ENCODE measurements around the gene KIR3DL3.
"Not testable (repeated sequence)": the region's sequence is repeated elsewhere in the genome, so short reads cannot be mapped to it uniquely, and the experiment has no call there.

KIR3DL3 gene

DNA sequence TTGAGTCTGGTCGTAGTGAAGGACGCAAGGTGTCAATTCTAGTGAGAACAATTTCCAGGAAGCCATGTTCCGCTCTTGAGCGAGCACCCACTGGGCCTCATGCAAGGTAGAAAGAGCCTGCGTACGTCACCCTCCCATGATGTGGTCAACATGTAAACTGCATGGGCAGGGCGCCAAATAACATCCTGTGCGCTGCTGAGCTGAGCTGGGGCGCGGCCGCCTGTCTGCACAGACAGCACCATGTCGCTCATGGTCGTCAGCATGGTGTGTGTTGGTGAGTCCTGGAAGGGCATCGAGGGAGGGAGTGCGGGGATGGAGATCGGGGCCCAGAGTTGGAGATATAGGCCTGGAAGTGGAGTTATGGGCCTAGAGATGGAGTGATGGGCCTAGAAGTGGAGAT is 14.1 kb downstream of the KIR3DL3 start, which contains the start of gene KIR2DL3:
KIR2DL3 (plus strand) TSS at position 208 of the 400 bp plus-strand sequence; CDS start at position 241, 33 bp downstream.
- not testable (repeated sequence) for DNase-seq

DNA sequence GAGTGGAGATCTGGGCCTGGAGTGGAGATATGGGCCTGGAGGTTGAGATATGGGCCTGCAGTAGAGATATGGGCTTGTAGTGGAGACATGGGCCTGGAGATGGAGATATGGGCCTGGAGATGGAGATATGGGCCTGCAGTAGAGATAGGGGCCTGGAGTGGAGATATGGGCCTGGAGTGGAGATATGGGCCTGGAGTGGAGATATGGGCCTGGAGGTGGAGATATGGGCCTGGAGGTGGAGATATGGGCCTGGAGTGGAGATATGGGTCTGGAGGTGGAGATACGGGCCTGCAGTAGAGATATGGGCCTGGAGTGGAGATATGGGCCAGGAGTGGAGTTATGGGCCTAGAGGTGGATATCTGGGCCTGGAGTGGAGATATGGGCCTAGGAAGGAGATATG is 14.5 kb downstream of the KIR3DL3 start:
- no peak for DNase-seq

DNA sequence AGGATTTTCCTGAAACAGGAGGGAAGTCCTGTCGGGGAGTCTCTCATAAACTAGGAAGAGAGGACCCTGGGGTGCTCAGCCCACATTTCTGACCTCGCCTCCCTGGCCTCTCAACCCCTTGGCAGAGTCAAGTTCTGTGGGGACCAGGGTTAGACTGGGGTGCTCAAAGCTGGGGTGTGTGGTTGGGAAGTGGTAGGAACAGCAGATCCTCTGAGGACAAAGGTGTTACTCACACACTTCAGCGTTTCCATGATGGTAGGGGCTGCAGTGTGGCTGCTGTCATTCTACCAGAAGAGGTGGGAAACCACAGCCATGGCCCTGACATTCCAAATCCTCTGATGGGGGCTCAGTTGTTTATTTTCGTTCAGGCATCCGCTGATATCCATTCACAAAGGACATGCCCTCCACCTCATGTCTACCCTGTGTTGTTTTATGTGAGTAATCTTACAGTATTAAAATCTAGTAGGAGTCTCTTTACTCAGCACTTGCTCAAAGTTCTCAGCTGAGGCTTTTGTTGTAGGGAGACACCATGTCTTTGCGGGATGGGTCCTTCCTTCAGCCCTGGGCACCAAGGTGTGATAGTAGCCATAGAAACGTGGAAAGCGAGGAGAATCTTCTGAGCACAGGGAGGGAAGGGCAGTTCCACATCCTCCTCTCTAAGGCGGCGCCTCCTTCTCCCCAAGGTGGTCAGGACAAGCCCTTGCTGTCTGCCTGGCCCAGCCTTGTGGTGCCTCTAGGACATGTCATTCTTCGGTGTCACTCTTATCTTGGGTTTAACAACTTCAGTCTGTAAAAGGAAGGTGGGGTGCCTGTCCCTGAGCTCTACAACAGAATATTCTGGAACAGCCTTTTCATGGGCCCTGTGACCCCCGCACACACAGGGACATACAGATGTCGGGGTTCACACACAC is 15.6 kb downstream of the KIR3DL3 start:
- DNase-seq, result no peak

DNA sequence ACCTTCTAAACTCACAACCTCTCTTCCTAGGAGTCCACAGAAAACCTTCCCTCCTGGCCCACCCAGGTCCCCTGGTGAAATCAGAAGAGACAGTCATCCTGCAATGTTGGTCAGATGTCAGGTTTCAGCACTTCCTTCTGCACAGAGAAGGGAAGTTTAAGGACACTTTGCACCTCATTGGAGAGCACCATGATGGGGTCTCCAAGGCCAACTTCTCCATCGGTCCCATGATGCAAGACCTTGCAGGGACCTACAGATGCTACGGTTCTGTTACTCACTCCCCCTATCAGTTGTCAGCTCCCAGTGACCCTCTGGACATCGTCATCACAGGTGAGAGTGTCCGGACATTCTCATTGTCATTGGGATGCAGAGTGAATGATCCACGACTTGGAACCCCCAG is 17.7 kb downstream of the KIR3DL3 start:
- not testable (repeated sequence) for DNase-seq

DNA sequence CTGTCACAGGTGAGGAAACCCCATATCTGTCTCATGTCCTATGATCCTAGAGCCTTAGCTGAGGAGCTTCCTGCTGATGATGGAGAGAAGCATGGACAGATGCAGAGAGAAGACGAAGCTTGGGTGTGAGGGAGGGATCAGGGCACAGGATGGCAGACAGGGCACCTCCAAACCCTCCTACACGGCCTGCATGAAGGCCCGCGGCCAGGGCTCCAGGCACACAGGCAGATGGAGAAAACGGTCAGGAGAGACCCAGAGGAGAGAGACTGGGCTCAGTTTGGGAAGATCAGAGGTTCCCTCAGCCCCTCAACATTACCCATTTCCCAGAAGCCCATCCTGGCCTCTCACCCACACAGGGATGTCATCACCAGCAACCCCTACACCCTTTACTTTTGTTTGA is 19.8 kb downstream of the KIR3DL3 start:
- not testable (repeated sequence) for DNase-seq

DNA sequence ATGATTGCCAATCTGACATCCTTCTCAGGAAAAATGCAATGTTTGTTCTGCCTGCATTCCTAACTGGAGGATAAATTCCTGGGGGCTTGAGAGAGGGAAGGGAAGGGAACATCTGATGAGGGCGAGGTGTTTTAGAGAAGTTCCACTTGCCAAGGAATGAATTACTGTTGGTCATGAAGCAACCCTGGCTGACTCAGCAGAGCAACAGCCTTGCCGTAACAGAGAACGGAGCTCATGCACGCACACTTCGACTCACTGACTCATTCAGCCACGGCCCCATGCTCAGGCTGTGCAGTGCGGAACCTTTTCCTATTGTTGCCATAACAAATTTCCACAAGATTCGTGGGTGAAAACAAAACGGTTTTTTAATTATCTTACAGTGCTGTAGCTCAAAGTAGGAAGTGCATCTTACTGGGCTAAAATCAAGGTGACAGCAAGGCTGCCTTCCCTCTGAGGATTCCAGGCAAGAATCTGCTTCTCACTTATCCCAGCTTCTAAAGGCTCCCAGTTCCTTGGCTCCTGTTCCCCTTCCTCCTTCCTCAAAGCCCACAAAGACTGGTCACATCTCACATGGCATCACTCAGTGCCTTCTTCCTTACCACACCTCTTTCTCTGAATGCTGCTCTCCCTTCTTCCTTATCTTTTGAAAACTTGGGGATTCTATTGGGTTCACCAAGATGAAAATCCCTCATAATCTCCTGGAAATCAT is 23.5 kb downstream of the KIR3DL3 start:
- DNase-seq, result not testable (repeated sequence)

DNA sequence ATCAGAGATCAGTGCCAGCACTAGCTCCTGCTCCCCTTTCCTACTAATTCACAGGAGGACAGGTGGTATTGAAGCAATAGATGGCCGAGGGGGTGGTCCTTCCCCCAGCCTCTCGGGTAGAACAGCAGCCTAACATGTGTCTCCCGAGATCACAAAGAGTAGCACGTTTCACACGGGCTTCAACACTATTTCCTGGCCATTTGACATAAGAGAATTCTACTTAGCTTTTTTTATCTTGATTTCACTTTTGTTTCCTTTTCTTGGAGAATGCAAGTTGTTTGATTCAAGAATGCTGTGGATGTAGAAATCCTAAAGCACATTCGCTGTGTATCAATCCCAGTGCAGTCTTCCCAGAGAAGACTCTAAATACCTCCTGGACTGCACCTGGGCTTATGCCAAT is 26.0 kb downstream of the KIR3DL3 start:
- DNase-seq, result not testable (repeated sequence)

DNA sequence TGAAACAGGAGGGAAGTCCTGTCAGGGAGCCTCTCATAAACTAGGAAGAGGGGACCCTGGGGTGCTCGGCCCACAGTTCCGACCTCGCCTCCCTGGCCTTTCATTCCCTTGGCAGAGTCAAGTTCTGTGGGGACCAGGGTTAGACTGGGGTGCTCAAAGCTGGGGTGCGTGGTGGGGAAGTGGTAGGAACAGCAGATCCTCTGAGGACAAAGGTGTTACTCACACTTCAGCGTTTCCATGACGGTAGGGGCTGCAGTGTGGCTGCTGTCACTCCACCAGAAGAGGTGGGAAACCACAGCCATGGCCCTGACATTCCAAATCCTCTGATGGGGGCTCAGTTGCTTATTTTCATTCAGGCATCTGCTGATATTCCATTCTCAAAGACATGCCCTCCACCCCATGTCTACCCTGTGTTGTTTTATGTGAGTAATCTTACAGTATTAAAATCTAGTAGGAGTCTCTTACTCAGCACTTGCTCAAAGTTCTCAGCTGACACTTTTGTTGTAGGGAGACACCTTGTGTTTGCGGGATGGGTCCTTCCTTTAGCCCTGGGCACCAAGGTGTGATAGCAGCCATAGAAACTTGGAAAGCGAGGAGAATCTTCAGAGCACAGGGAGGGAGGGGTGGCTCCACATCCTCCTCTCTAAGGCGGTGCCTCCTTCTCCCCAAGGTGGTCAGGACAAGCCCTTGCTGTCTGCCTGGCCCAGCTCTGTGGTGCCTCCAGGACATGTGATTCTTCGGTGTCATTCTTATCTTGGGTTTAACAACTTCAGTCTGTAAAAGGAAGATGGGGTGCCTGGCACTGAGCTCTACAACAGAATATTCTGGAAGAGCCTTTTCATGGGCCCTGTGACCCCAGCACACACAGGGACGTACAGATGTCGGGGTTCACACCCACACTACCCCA is 32.2 kb downstream of the KIR3DL3 start:
- DNase-seq, result not testable (repeated sequence)

DNA sequence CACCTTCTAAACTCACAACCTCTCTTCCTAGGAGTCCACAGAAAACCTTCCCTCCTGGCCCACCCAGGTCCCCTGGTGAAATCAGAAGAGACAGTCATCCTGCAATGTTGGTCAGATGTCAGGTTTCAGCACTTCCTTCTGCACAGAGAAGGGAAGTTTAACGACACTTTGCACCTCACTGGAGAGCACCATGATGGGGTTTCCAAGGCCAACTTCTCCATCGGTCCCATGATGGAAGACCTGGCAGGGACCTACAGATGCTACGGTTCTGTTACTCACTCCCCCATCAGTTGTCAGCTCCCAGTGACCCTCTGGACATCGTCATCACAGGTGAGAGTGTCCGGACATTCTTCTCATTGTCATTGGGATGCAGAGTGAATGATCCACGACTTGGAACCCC is 34.3 kb downstream of the KIR3DL3 start:
- DNase-seq, result not testable (repeated sequence)

DNA sequence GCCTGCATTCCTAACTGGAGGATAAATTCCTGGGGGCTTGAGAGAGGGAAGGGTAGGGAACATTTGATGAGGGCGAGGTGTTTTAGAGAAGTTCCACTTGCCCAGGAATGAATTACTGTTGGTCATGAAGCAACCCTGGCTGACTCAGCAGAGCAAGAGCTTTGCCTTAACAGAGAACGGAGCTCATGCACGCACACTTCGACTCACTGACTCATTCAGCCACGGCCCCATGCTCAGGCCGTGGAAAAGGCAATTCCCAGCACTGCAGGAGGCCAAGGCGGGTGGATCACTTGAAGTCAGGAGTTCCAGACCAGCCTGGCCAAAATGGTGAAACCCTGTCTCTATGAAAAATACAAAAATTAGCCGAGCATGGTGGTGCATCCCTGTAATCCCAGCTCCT is 40.0 kb downstream of the KIR3DL3 start:
- DNase-seq, result not testable (repeated sequence)

DNA sequence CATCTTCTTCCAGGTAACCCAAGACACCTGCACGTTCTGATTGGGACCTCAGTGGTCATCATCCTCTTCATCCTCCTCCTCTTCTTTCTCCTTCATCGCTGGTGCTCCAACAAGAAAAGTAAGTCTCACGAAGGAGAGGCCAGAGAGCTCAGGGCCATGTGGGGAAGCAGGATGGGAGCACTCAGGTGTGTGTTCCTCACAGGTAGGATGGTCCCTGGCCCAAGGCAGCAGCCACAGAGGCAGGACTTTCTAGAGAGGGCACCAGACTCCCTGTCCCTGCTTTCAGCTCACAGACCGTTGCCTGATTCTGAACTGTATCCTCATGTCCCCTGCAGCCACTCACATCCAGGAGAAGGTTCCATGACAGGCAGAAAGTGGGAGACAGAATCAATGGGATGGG is 42.2 kb downstream of the KIR3DL3 start:
- not testable (repeated sequence) for DNase-seq

DNA sequence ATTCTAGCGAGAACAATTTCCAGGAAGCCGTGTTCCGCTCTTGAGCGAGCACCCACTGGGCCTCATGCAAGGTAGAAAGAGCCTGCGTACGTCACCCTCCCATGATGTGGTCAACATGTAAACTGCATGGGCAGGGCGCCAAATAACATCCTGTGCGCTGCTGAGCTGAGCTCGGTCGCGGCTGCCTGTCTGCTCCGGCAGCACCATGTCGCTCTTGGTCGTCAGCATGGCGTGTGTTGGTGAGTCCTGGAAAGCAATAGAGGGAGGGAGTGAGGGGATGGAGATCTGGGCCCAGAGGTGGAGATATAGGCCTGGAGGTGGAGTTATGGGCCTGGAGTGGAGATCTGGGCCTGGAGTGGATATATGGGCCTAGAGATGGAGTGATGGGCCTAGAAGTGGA is 45.4 kb downstream of the KIR3DL3 start, which contains the start of gene KIR2DL1:
KIR2DL1 (plus strand) TSS at position 148 of the 400 bp plus-strand sequence; CDS start at position 206, 58 bp downstream.
- DNase-seq, result not testable (repeated sequence)

DNA sequence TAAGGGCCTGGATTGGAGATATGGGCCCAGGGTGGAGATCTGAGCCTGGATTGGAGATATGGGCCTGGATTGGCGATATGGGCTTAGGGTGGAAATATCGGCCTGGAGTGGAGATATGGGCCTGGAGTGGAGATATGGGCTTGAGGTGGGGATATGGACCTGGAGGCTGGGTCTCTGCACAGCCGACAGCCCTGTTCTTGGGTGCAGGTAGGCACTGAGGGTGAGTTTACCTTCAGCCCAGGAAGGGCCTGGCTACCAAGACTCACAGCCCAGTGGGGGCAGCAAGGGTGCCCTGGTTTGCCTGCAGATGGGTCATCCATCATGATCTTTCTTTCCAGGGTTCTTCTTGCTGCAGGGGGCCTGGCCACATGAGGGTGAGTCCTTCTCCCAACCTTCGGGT is 46.3 kb downstream of the KIR3DL3 start:
- DNase-seq, result not testable (repeated sequence)

DNA sequence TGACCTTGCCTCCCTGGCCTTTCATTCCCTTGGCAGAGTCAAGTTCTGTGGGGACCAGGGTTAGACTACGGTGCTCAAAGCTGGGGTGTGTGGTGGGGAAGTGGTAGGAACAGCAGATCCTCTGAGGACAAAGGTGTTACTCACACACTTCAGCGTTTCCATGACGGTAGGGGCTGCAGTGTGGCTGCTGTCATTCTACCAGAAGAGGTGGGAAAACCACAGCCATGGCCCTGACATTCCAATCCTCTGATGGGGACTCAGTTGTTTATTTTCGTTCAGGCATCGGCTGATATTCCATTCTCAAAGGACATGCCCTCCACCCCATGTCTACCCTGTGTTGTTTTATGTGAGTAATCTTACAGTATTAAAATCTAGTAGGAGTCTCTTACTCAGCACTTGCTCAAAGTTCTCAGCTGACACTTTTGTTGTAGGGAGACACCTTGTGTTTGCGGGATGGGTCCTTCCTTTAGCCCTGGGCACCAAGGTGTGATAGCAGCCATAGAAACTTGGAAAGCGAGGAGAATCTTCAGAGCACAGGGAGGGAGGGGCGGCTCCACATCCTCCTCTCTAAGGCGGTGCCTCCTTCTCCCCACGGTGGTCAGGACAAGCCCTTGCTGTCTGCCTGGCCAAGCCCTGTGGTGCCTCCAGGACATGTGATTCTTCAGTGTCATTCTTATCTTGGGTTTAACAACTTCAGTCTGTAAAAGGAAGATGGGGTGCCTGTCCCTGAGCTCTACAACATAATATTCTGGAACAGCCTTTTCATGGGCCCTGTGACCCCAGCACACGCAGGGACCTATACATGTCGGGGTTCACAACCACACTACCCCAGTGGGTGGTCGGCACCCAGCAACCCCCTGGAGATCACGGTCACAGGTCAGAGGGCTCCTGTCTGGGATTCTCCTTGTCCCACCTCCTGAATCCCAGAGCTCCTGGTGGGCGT is 47.0 kb downstream of the KIR3DL3 start:
- not testable (repeated sequence) for DNase-seq

DNA sequence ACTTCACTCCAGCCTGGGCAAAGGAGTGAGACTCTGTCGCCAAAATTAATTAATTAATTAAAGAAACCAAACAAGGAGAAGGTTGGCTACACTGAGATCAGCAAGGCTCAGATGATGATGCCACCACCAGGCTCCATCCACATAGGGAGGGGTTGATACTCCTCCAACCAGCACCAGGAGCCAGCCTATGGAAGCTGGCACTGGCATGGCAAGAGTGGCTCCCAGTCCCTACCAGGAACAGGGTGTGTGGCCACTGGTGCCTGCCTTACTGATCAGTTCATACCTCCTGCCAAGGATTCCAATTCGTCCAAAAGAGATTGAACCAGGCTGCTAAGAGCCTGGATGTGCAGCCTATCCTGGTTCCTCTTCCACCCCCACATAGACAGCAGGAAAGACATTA is 48.4 kb downstream of the KIR3DL3 start:
- not testable (repeated sequence) for DNase-seq

DNA sequence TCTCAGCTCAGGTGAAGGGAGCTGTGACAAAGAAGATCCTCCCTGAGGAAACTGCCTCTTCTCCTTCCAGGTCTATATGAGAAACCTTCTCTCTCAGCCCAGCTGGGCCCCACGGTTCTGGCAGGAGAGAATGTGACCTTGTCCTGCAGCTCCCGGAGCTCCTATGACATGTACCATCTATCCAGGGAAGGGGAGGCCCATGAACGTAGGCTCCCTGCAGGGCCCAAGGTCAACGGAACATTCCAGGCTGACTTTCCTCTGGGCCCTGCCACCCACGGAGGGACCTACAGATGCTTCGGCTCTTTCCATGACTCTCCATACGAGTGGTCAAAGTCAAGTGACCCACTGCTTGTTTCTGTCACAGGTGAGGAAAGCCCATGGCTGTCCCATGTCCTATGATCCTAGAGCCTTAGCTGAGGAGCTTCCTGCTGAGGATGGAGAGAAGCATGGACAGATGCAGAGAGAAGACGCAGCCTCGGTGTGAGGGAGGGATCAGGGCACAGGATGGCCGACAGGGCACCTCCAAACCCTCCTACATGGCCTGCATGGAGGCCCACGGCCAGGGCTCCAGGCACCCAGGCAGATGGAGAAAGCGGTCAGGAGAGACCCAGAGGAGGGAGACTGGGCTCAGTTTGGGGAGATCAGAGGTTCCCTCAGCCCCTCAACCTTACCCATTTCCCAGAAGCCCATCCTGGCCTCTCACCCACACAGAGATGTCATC is 51.0 kb downstream of the KIR3DL3 start:
- DNase-seq, result not testable (repeated sequence)

DNA sequence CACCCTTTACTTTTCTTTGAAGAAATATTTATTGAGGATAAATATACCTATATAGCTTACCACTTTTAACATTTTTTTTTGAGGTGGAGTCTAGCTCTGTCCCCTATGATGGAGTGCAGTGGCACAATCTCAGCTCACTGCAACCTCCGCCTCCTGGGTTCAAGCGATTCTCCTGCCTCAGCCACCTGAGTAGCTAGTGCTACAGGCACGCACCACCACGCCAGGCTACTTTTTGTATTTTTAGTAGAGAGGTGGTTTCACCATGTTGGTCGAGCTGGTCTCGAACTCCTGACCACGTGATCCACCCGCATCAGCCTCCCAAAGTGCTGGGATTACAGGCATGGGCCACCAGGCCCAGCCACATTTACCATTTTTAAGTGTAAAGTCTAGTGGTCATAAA is 51.6 kb downstream of the KIR3DL3 start:
- not testable (repeated sequence) for DNase-seq

DNA sequence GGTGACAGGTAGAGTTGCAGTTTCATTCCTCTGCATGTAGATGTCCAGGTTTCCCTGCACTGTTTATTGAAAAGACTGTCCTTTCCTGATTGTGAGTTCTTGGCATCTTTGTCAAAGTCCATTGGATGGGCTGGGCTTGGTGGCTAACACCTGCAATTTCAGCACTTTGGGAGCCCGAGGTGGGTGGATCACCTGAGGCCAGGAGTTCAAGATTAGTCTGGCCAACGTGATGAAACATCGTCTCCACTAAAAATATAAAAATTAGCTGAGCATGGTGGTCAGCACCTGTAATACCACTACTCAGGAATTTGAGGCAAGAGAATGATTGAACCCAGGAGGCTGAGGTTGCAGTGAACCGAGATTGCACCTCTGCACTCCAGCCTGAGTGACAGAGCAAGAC is 53.6 kb downstream of the KIR3DL3 start:
- DNase-seq, result not testable (repeated sequence)

DNA sequence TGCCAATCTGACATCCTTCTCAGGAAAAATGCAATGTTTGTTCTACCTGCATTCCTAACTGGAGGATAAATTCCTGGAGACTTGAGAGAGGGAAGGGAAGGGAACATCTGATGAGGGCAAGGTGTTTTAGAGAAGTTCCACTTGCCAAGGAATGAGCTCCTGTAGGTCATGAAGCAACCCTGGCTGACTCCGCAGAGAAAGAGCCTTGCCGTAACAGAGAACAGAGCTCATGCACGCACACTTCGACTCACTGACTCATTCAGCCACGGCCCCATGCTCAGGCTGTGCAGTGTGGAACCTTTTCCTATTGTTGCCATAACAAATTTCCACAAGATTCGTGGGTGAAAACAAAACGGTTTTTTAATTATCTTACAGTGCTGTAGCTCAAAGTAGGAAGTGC is 54.7 kb downstream of the KIR3DL3 start:
- DNase-seq, result not testable (repeated sequence)

DNA sequence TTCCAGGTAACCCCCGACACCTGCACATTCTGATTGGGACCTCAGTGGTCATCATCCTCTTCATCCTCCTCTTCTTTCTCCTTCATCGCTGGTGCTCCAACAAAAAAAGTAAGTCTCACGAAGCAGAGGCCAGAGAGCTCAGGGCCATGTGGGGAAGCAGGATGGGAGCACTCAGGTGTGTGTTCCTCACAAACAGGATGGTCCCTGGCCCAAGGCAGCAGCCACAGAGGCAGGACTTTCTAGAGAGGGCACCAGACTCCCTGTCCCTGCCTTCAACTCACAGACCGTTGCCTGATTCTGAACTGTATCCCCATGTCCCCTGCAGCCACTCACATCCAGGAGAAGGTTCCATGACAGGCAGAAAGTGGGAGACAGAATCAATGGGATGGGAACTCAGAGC is 58.7 kb downstream of the KIR3DL3 start:
- not testable (repeated sequence) for DNase-seq
